Vagina (tissue), 2 donors: ENCODE results near the gene ZBTB7C.

Source experiments
- POLR2A ChIP-seq, 2 donors: fragments of 450-650 bp; IDR thresholded peaks; one replicate each; pipeline ENCODE4 v1.6.1; 2017; ENCODE audit warnings: antibody characterized with exemption in 2 of 2, mild to moderate bottlenecking in 2 of 2, moderate library complexity in 2 of 2
- POLR2AphosphoS5 ChIP-seq, 2 donors: sonication (generic); formaldehyde crosslinking; IDR thresholded peaks; one replicate each; pipeline ENCODE4 v1.9.0; 2017; ENCODE audit warnings: antibody characterized with exemption in 2 of 2, mild to moderate bottlenecking in 2 of 2, low read depth in 1 of 2; ENCODE audit not compliant: insufficient read depth in 1 of 2

DNA sequence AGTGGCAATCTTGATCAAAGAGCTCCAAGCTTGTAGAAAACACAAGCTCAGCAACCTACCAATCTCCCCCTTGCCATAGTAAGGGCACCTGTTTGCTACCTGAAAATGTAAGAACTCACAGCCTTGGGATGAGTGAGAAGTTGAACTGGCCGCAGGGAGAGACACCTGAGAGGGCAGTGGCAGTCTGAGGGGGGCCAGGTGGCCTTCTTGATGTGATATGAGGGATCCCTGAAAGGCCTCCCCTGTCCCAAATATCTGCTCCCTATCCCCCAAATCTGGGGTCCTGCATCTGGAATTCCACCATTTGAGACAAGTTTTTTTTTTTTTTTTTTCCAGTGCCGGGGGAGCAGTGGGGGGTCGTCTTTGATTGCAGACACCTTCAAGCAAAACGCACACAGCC, 248.6 kb downstream of the ZBTB7C start:
- no peak for TF ChIP-seq POLR2AphosphoS5 (IDR thresholded peaks at IDR 0.05; ENCODE audit: insufficient read depth in 1 of 2, low read depth in 1 of 2)
- no peak for TF ChIP-seq POLR2A (IDR thresholded peaks at IDR 0.05)
